GM12872 (cell line): ENCODE results near the gene VILL.

ENCODE experiments used
- TF ChIP-seq, protein P1 (sequence below): IDR thresholded peaks from 3 replicates; pipeline ENCODE4 v1.5.1; 2011; ENCODE audit warnings: low read depth, mild to moderate bottlenecking, low read length, moderate library complexity; ENCODE audit not compliant: insufficient read depth

The VILL gene

DNA sequence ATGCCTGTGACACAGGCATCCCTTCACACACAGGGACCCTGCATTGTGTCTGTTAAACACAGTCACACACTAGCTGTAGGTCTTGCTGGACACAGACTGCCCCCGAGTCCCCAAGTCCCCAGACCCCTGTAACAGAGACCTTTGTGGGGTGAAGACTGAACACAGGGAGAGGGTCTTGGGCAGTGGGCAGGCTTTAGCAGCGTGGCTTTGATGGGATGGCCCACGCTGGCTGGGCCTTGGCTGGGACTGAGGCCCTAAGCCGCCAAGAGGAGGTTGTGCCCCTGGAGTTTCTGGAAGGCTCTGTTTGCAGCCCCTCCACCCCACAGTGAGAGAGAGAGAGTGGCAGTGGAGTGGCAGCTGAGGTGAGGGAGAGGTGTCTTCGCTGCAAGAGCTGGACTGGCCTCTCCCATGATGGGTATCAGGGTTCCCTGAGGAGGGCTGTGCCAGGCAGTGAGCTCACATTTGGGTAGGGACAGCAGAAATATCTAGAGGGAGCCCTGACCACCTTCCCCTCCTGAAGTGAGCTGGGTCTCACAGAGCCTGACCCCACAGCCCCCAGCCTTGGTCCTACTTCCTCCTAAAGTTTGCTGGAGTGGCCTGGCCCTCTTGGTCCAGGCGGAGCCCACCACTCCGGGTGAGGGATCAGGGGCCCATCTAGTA is 635 bp upstream of the VILL start:
- TF ChIP-seq, protein P1, sequence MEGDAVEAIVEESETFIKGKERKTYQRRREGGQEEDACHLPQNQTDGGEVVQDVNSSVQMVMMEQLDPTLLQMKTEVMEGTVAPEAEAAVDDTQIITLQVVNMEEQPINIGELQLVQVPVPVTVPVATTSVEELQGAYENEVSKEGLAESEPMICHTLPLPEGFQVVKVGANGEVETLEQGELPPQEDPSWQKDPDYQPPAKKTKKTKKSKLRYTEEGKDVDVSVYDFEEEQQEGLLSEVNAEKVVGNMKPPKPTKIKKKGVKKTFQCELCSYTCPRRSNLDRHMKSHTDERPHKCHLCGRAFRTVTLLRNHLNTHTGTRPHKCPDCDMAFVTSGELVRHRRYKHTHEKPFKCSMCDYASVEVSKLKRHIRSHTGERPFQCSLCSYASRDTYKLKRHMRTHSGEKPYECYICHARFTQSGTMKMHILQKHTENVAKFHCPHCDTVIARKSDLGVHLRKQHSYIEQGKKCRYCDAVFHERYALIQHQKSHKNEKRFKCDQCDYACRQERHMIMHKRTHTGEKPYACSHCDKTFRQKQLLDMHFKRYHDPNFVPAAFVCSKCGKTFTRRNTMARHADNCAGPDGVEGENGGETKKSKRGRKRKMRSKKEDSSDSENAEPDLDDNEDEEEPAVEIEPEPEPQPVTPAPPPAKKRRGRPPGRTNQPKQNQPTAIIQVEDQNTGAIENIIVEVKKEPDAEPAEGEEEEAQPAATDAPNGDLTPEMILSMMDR = no peak

- TF ChIP-seq, protein P1 = no peak
Observed at GRCh38 chr3:37991109-37991508, 523 bp downstream of the VILL start.

- TF ChIP-seq, protein P1 = no peak
Observed at GRCh38 chr3:37991823-37992222, 1.2 kb downstream of the VILL start.

DNA sequence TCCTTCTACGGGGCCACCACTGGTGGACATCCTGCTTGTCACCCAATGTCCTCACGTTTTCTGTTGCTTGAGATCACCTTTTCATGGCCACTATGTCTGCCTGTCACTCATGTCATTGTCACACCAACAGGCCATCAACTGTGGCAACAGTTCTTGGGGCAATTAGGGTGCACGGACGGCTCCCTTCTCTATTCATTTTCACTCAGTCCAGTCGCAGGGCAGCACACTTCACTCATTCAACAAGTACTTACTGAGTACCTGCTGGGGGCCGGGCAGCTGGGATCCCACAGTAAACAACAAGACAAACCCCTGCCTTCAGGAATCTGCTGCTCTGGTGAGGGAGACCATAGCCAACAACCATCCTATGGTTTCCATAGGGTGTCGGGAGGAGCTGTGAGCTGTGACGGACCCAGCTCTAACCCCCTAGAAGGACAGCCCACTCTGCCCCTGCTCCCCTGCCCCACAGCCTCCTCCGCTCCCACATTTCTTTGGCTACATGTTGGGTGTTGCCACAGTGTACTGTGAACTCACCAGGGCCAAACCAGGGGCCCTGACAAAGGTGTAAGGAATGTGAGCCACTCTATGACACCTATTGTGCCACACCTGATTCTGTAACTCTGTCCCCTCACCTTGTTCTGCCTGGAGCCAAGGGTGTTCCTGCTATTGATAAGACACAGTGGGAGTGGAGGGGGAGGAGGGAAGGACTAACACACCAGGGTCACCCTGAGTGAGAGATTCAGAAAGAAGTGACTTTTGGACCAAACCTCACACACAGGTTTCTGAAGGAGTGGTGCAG is 1.9 kb downstream of the VILL start:
- TF ChIP-seq, protein P1 = no peak

DNA sequence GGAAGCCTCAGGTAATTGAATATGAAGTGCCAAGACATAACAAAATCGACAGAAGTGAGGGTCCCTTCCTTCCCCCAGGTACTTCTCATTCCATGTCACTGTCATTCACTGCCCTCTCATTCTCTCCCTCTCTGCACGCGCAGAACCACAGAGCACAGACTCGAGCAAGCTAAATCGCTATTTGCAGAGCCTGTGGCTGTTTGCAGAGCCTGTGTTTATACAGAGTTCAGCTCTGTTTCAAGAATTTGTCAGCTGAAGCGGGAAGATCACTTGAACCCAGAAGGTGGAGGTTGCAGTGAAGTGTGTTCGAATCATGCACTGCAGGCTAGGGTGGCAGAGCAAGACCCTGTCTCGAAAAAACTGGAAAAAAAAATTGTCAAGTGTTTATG is 2.5 kb downstream of the VILL start:
- TF ChIP-seq, protein P1 = no peak

DNA sequence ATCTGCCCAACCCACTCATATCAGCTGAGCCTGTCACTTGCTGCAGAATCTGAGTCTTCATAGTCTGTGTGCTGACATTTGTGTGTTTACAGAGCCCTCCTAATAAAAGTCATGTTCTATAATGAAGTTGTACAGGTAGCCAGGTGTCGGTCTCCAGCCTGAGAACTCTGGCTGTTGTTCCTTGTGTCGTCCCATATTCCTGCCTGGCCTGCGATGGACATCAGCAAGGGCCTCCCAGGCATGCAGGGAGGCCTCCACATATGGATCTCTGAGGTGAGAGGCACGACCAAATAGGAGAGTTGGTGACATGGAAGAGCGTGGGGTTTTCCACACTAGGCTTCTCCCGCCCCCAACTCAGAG is 2.9 kb downstream of the VILL start:
- TF ChIP-seq, protein P1 = no peak

- TF ChIP-seq, protein P1 = no peak
Observed at GRCh38 chr3:37993820-37994638, 3.4 kb downstream of the VILL start.
